H1 (cell line): ENCODE measurements around the gene TOB1. TPM values are rescaled to one million over a fixed set of nuclear protein-coding genes. Genes with fewer than 3 reads are reported as not detected.

Experiments used
- CTCF ChIA-PET: fragments of 300-600 bp; sonication (Branson Sonifier 250); formaldehyde crosslinking; loops from one replicate; lab custom pipeline; 2021; ENCODE audit not compliant: partially characterized antibody; lab: Charles Lee
- POLR2A ChIA-PET: fragments of 300-600 bp; sonication (Branson Sonifier 250); formaldehyde crosslinking; loops from one replicate; lab custom pipeline; 2021; ENCODE audit warnings: inconsistent platforms; ENCODE audit not compliant: partially characterized antibody; lab: Charles Lee
- DNase-seq, 2 experiments: peaks; one replicate each; pipeline versions ENCODE4 v3.0.0 to v3.0.0-alpha.2; 2010 to 2022; ENCODE audit warnings: low spot score in 2 of 2, low read depth in 1 of 2, mixed read lengths in 1 of 2
- FAIRE-seq: peaks from 2 replicates; lab custom pipeline; 2011; peaks lifted over from hg19 to GRCh38; lab: Jason Lieb, UNC
- H2AFZ ChIP-seq: 2 replicates; pipeline ENCODE4 v1.8.1; 2012; ENCODE audit warnings: low read length, inconsistent platforms
- H2AK5ac ChIP-seq: 2 replicates; pipeline ENCODE4 v1.6.1; 2013; ENCODE audit warnings: low read depth, low read length
- H2BK120ac ChIP-seq: replicated peaks from 2 replicates; pipeline ENCODE3; 2013; ENCODE audit warnings: low read depth, low read length, inconsistent platforms
- H2BK12ac ChIP-seq: 2 replicates; pipeline ENCODE4 v1.6.1; 2013; ENCODE audit warnings: low read depth, low read length
- H2BK15ac ChIP-seq: 2 replicates; pipeline ENCODE4 v1.6.1; 2013; ENCODE audit warnings: low read length
- H2BK20ac ChIP-seq: 2 replicates; pipeline ENCODE4 v1.6.1; 2013; ENCODE audit warnings: low read length
- H2BK5ac ChIP-seq: 2 replicates; pipeline ENCODE4 v1.6.1; 2013; ENCODE audit warnings: low read depth, low read length
- H3K14ac ChIP-seq: 2 replicates; pipeline ENCODE4 v1.6.1; 2013; ENCODE audit warnings: inconsistent platforms; ENCODE audit not compliant: insufficient read length
- H3K18ac ChIP-seq: 2 replicates; pipeline ENCODE4 v1.6.1; 2013; ENCODE audit warnings: low read length; ENCODE audit errors: extremely low read depth
- H3K23ac ChIP-seq: 2 replicates; pipeline ENCODE4 v1.6.1; 2013; ENCODE audit warnings: inconsistent platforms; ENCODE audit not compliant: insufficient read length
- H3K23me2 ChIP-seq: 2 replicates; pipeline ENCODE4 v1.6.1; 2013; ENCODE audit warnings: low read depth, low read length
- H3K27ac ChIP-seq: 2 replicates; pipeline ENCODE4 v1.6.1; 2011; ENCODE audit warnings: low read depth, low read length, inconsistent platforms
- H3K27me3 ChIP-seq, 4 experiments: replicated peaks in 1 of 4; 1 replicate in 1 of 4; 2 replicates in 3 of 4; pipeline versions ENCODE4 v1.6.1 to v1.8.1; 2011 to 2013; ENCODE audit warnings: low read length in 3 of 4, mild to moderate bottlenecking in 3 of 4, inconsistent platforms in 2 of 4, mixed read lengths in 2 of 4, moderate library complexity in 1 of 4; ENCODE audit not compliant: control insufficient read depth in 3 of 4, insufficient read depth in 3 of 4; ENCODE audit errors: extremely low read depth in 1 of 4
- H3K36me3 ChIP-seq, 4 experiments: 2 replicates each; pipeline versions ENCODE4 v1.6.1 to v1.8.1; 2011 to 2013; ENCODE audit warnings: mild to moderate bottlenecking in 4 of 4, low read length in 3 of 4, moderate library complexity in 2 of 4, control low read depth in 1 of 4, inconsistent platforms in 1 of 4; ENCODE audit not compliant: insufficient read depth in 4 of 4, control insufficient read depth in 2 of 4
- H3K4ac ChIP-seq: replicated peaks from 2 replicates; pipeline ENCODE3; 2013; ENCODE audit warnings: low read length, low read depth, mixed read lengths, inconsistent platforms; ENCODE audit not compliant: insufficient read length
- H3K4me1 ChIP-seq, 4 experiments: replicated peaks in 1 of 4; 1 replicate in 1 of 4; 2 replicates in 3 of 4; pipeline versions ENCODE4 v1.6.1 to v1.8.1; 2011 to 2013; ENCODE audit warnings: low read length in 3 of 4, inconsistent platforms in 2 of 4, mixed read lengths in 1 of 4; ENCODE audit not compliant: insufficient read depth in 4 of 4, control insufficient read depth in 3 of 4
- H3K4me2 ChIP-seq, 2 experiments: 2 replicates each; pipeline versions ENCODE4 v1.6.1 to v1.8.1; 2011 to 2013; ENCODE audit warnings: low read depth in 2 of 2, low read length in 2 of 2, control low read depth in 1 of 2, inconsistent platforms in 1 of 2, mild to moderate bottlenecking in 1 of 2; ENCODE audit not compliant: insufficient read depth in 1 of 2
- H3K4me3 ChIP-seq, 4 experiments: fragments of 200-600, 300-600 bp in 1 of 4; sonication (generic), shearing (Covaris generic), sonication (Bioruptor Twin) in 1 of 4; 2 replicates each; pipeline versions ENCODE4 v1.5.1 to v1.8.1; 2011 to 2016; ENCODE audit warnings: low read length in 4 of 4, low read depth in 3 of 4, control low read depth in 2 of 4, inconsistent platforms in 2 of 4, mild to moderate bottlenecking in 2 of 4, mixed read lengths in 1 of 4, moderate library complexity in 1 of 4; ENCODE audit not compliant: insufficient read depth in 2 of 4; ENCODE audit errors: extremely low read depth in 1 of 4
- H3K56ac ChIP-seq: replicated peaks from 2 replicates; pipeline ENCODE3; 2013; ENCODE audit warnings: low read depth, mild to moderate bottlenecking, mixed read lengths, low read length, inconsistent platforms; ENCODE audit not compliant: insufficient read length
- H3K79me1 ChIP-seq: 2 replicates; pipeline ENCODE4 v1.6.1; 2013; ENCODE audit warnings: low read depth, low read length, control low read depth
- H3K79me2 ChIP-seq, 2 experiments: 2 replicates each; pipeline versions ENCODE4 v1.6.1 to v1.8.1; 2012 to 2013; ENCODE audit warnings: low read length in 2 of 2, mild to moderate bottlenecking in 2 of 2, inconsistent platforms in 1 of 2; ENCODE audit not compliant: insufficient read depth in 2 of 2, control insufficient read depth in 1 of 2
- H3K9ac ChIP-seq, 4 experiments: replicated peaks in 1 of 4; 1 replicate in 1 of 4; 2 replicates in 3 of 4; pipeline versions ENCODE4 v1.6.1 to v1.8.1; 2011 to 2013; ENCODE audit warnings: low read depth in 3 of 4, low read length in 3 of 4, control low read depth in 2 of 4, mild to moderate bottlenecking in 2 of 4, moderate library complexity in 2 of 4, inconsistent platforms in 1 of 4; ENCODE audit errors: extremely low read depth in 1 of 4
- H3K9me3 ChIP-seq, 2 experiments: 2 replicates each; pipeline versions ENCODE4 v1.6.1 to v1.8.1; 2012 to 2013; ENCODE audit warnings: mild to moderate bottlenecking in 2 of 2, moderate library complexity in 2 of 2, control low read depth in 1 of 2, inconsistent platforms in 1 of 2, low read depth in 1 of 2, low read length in 1 of 2, mixed read lengths in 1 of 2; ENCODE audit not compliant: insufficient read depth in 2 of 2
- H4K20me1 ChIP-seq, 2 experiments: replicated peaks in 1 of 2; 2 replicates each; pipeline versions ENCODE3 to v1.8.1; 2011 to 2013; ENCODE audit warnings: inconsistent platforms in 2 of 2, low read length in 2 of 2, mild to moderate bottlenecking in 1 of 2; ENCODE audit not compliant: insufficient read depth in 2 of 2, control insufficient read depth in 1 of 2
- H4K5ac ChIP-seq: 2 replicates; pipeline ENCODE4 v1.6.1; 2013; ENCODE audit warnings: low read length, low read depth, mixed read lengths, inconsistent platforms; ENCODE audit not compliant: insufficient read length
- H4K8ac ChIP-seq: 2 replicates; pipeline ENCODE4 v1.8.0; 2013; ENCODE audit warnings: mild to moderate bottlenecking, moderate library complexity, low read length, inconsistent platforms; ENCODE audit not compliant: insufficient read depth; ENCODE audit errors: extremely low read depth
- H4K91ac ChIP-seq: replicated peaks from 2 replicates; pipeline ENCODE3; 2013; ENCODE audit warnings: low read length, mixed read lengths, inconsistent platforms; ENCODE audit not compliant: insufficient read length
- CEBPB ChIP-seq: IDR thresholded peaks from 2 replicates; pipeline ENCODE4 v1.6.1; 2012; ENCODE audit warnings: low read depth, low read length
- KDM4A ChIP-seq: IDR thresholded peaks from one replicate; pipeline ENCODE4 v1.7.1; 2012; ENCODE audit warnings: low read depth, mild to moderate bottlenecking, moderate library complexity, low read length, inconsistent platforms; ENCODE audit not compliant: severe bottlenecking
- TCF12 ChIP-seq: IDR thresholded peaks from 2 replicates; pipeline ENCODE4 v1.6.1; 2011; ENCODE audit warnings: low read depth, mild to moderate bottlenecking, low read length
- WGBS, 2 experiments: shearing (Covaris generic) in 1 of 2; methylation state at CpG; one replicate each; pipeline versions ENCODE4 v1.1.6 to v1.1.7; 2013 to 2015; ENCODE audit warnings: low lambda C conversion rate in 2 of 2, mixed read lengths in 2 of 2, inconsistent platforms in 1 of 2, low coverage in 1 of 2, missing lambda C conversion rate in 1 of 2; ENCODE audit not compliant: insufficient replicate concordance in 2 of 2, insufficient coverage in 1 of 2, insufficient read length in 1 of 2; ENCODE audit errors: extremely low coverage in 1 of 2, missing lambda C conversion rate in 1 of 2; 5-methylcytosine and 5-hydroxymethylcytosine counted together
- polyA plus RNA-seq, 7 experiments: library from polyadenylated mRNA; depleted of rRNA in 3 of 7; stranded (reverse) in 5 of 7; unstranded in 2 of 7; fragments of >200 nt in 5 of 7; fragments of 200-250 nt in 2 of 7; gene quantifications; 1 replicate in 5 of 7; 2 replicates in 1 of 7; 4 replicates in 1 of 7; pipeline versions ENCODE4 v1.2.1 to v1.2.3, GENCODE V29; 2011 to 2013; ENCODE audit warnings: missing spikeins in 2 of 7, mixed read lengths in 2 of 7
- total RNA-seq: library from RNA; stranded (reverse); fragmentation: NEBNext Ultra II Directional; extraction: Animal tissue kit (Norgen Biotek cat#: 25700); gene quantifications from 2 replicates; pipeline ENCODE4 v1.2.1, GENCODE V29; 2021
- TF ChIP-seq, protein P1 (sequence below): IDR thresholded peaks from 2 replicates; pipeline ENCODE4 v1.6.1; 2012; ENCODE audit warnings: inconsistent platforms

TOB1 gene
- total and polyA plus RNA-seq, 2 of the 8 experiments (the other 6 are each of a cell fraction or from before 2014, with no cell fraction given): 14.4 to 20.8 TPM

DNA sequence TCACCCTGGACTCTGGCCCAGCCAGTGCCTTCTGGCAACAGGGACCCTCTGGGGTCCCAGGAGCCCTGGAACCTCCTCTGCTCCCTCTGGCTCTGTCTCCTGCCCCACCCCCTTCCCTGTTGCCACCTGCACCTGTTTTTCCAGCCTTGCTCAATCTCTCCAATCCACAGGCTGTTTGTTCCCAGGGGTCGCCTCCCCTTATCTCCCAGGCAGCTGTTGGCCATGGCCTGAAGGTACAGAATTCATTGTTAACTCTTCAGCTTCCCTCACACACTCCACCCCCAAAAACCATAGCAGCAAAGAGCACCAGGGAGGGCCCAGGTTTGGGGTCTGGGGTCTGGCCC, 39.3 kb upstream of the TOB1 start:
- Histone ChIP-seq H4K91ac (peak overlapping the region; percentile 95), H3K56ac (no peak overlapping the region), H2AK5ac (peak overlapping the region; percentile 39; the same call in 1 of the 2 replicates), H3K27ac (no peak overlapping the region; the same call in 1 of the 2 replicates), H3K23me2 (no peaks in the 10 kb centered on the region), H4K5ac (no peak overlapping the region), H2BK120ac (peak overlapping the region; percentile 21), H3K4me1 (peaks cover 7 to 41% (median 26%) of the 10 kb centered on the region in 4 experiments), H2BK5ac (peak overlapping the region; percentile 30; the same call in 1 of the 2 replicates), H2BK20ac (0 out of 2 replicates have a peak overlapping the region, but pooled peaks have one; percentile 48), H2BK12ac (no peak overlapping the region), H3K14ac (no peak overlapping the region), H4K8ac (no peak overlapping the region), H3K9ac (no peak overlapping the region), H3K18ac (peak overlapping the region; percentile 25; the same call in 1 of the 2 replicates), H2AFZ (peak overlapping the region; percentile 63), H3K23ac (no peak overlapping the region), H3K4me3 (no peak overlapping the region), H3K27me3 (no peaks in the 10 kb centered on the region), H3K9me3 (no peaks in the 10 kb centered on the region), H2BK15ac (no peak overlapping the region), H3K36me3 (no peaks in the 10 kb centered on the region), H3K4me2 (peak overlapping the region; percentile 4 to 28; a peak in 1 of 4 replicates), H3K4ac (no peak overlapping the region), H3K79me2 (no peaks in the 10 kb centered on the region), H3K79me1 (no peaks in the 10 kb centered on the region), H4K20me1 (no peaks in the 10 kb centered on the region)
- peak; percentile 41; the same call in 1 of the 2 replicates for TF ChIP-seq CEBPB
- TF ChIP-seq TCF12: peak; percentile 79; the same call in 1 of the 2 replicates
- TF ChIP-seq, protein P1, sequence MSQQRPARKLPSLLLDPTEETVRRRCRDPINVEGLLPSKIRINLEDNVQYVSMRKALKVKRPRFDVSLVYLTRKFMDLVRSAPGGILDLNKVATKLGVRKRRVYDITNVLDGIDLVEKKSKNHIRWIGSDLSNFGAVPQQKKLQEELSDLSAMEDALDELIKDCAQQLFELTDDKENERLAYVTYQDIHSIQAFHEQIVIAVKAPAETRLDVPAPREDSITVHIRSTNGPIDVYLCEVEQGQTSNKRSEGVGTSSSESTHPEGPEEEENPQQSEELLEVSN: no peak
- TF ChIP-seq KDM4A: no peak
- CTCF ChIA-PET: interaction anchor here (0.7 to 3.6 kb wide), 16 partner anchors 8 to 53 kb away, joined by 3 to 16 read pairs (median 6); partner anchors contain the start of gene TOB1
- WGBS, 2 experiments: 59% methylated on average over 1 of the region's 1 CpG; no CpG with 5 or more reads in 1 of the 2 experiments
- DNase-seq (no peak), FAIRE-seq (no peak)
- POLR2A ChIA-PET: interaction anchor here (0.6 to 6.7 kb wide), 12 partner anchors 9 to 39 kb away, joined by 3 to 85 read pairs (median 4); partner anchors contain the start of gene TOB1
